ENCODE results near the gene ANKRD6.
"Not testable (repeated sequence)": the region's sequence is repeated elsewhere in the genome, so short reads cannot be mapped to it uniquely, and the experiment has no call there.

Gene ANKRD6

DNA sequence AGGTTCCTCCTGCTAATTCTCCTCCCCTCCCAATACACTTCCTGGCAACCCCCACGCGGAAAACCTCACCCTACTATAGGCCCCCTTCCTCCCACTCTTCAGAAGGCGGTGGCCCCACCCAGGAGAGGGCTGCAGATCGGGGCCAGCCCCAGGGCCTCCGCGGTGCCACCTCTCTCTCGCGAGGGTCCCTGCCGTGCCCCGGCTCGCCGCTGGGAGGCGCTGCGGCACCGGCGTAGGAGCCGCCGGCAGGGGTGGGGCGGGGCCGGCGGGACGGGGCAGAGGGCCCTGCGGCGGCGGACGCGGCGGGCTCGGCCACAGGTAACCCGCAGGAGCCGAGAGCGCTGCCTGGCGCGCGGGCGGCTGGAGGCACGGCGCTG lies at the start of gene ANKRD6:
Gene ANKRD6 (plus strand): TSS at position 278 of the 377 bp plus-strand sequence. CDS start 133,825 bp downstream, outside the sequence.
- Histone ChIP-seq H3K4me1 (ENCODE audit: control insufficient read depth, insufficient read depth, low read length) (no peaks in the 10 kb centered on the region), H3K4me3 (ENCODE audit: low read length) (peak within 1 kb of the TSS; percentile 74), H3K9ac (ENCODE audit: low read length) (no peak within 1 kb of the TSS), H3K27ac (ENCODE audit: low read depth, low read length) (no peak within 1 kb of the TSS), H3K36me3 (ENCODE audit: control insufficient read depth, insufficient read depth, low read length) (no peaks in the 10 kb centered on the region), H3K27me3 (ENCODE audit: control insufficient read depth, insufficient read depth, low read length) (no peaks in the 10 kb centered on the region)

GRCh38 chr6:89385156-89385667 lies 47.7 kb upstream of the ANKRD6 start:
- Histone ChIP-seq H3K9ac (ENCODE audit: low read length) (no peak overlapping the region), H3K4me1 (ENCODE audit: control insufficient read depth, insufficient read depth, low read length) (peaks cover 4% of the 10 kb centered on the region), H3K27ac (ENCODE audit: low read depth, low read length) (no peak overlapping the region), H3K36me3 (ENCODE audit: control insufficient read depth, insufficient read depth, low read length) (no peaks in the 10 kb centered on the region), H3K27me3 (ENCODE audit: control insufficient read depth, insufficient read depth, low read length) (no peaks in the 10 kb centered on the region), H3K4me3 (ENCODE audit: low read length) (no peak overlapping the region)

DNA sequence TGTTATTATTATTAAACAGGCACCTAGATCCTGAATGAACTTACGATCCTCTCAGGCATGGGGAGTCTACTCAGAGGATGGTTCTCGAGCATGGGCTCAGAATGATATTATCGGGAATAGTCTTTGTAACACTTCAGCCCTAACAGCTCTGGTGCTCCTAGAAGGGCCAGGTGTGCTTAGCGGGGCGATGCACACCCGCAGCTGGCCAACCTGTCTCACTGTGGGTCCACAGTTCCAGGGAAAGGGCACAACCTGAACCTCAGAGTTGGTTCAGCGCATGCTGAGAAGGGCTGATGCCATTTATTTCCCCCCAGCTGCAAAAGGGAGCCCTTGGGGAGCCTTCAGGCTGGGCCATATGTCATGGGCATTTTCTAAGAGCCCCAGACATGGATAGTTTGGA lies 47.1 kb upstream of the ANKRD6 start:
- Histone ChIP-seq H3K9ac (ENCODE audit: low read length) (no peak overlapping the region), H3K27me3 (ENCODE audit: control insufficient read depth, insufficient read depth, low read length) (no peaks in the 10 kb centered on the region), H3K27ac (ENCODE audit: low read depth, low read length) (no peak overlapping the region), H3K4me3 (ENCODE audit: low read length) (no peak overlapping the region), H3K36me3 (ENCODE audit: control insufficient read depth, insufficient read depth, low read length) (no peaks in the 10 kb centered on the region), H3K4me1 (ENCODE audit: control insufficient read depth, insufficient read depth, low read length) (peaks cover 4% of the 10 kb centered on the region)

DNA sequence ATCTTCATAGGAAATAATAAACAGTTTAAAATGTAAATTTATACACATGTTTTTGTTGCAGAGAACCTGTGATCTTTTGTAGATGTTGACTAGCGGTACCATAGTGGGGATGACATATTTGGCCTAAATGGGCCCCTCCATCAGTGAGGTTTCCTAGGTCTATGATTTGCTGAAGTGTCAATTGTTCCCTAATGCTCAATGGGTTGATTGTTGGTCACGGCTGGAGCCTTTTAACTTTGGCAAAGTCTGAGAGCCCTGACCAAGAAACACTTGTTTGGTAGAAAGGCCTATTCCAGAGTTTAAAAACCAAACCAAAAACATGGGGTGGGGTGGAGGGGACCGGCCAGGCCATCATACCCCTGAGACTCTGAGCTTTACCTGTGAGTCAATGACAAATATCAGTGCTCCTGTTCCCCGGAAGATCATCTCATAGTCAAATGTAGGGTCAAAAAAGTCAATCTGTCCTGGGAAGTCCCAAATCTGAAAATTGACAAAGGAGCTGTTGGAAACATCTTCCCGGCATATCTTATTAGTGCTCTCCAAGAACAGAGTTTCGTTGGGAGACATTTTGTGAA lies 45.9 kb upstream of the ANKRD6 start:
- no peaks in the 10 kb centered on the region for H3K27me3 ChIP-seq (ENCODE audit: control insufficient read depth, insufficient read depth, low read length)
- H3K4me3 ChIP-seq (ENCODE audit: low read length): no peak overlapping the region
- no peak overlapping the region for H3K9ac ChIP-seq (ENCODE audit: low read length)

GRCh38 chr6:89387516-89388201 lies 45.3 kb upstream of the ANKRD6 start:
- Histone ChIP-seq H3K36me3 (ENCODE audit: control insufficient read depth, insufficient read depth, low read length) (no peaks in the 10 kb centered on the region), H3K4me1 (ENCODE audit: control insufficient read depth, insufficient read depth, low read length) (peaks cover 4% of the 10 kb centered on the region), H3K4me3 (ENCODE audit: low read length) (no peak overlapping the region), H3K27me3 (ENCODE audit: control insufficient read depth, insufficient read depth, low read length) (no peaks in the 10 kb centered on the region), H3K27ac (ENCODE audit: low read depth, low read length) (no peak overlapping the region), H3K9ac (ENCODE audit: low read length) (no peak overlapping the region)

More for the DNA sequence above, 45.9 kb upstream of the ANKRD6 start:
- peaks cover 4% of the 10 kb centered on the region for H3K4me1 ChIP-seq (ENCODE audit: control insufficient read depth, insufficient read depth, low read length)
- H3K27ac ChIP-seq (ENCODE audit: low read depth, low read length): no peak overlapping the region
- H3K36me3 ChIP-seq (ENCODE audit: control insufficient read depth, insufficient read depth, low read length): no peaks in the 10 kb centered on the region

GRCh38 chr6:89388846-89389245 lies 44.1 kb upstream of the ANKRD6 start:
- Histone ChIP-seq H3K36me3 (ENCODE audit: control insufficient read depth, insufficient read depth, low read length) (no peaks in the 10 kb centered on the region), H3K27ac (ENCODE audit: low read depth, low read length) (no peak overlapping the region), H3K4me1 (ENCODE audit: control insufficient read depth, insufficient read depth, low read length) (peaks cover 4% of the 10 kb centered on the region), H3K9ac (ENCODE audit: low read length) (no peak overlapping the region), H3K27me3 (ENCODE audit: control insufficient read depth, insufficient read depth, low read length) (no peaks in the 10 kb centered on the region), H3K4me3 (ENCODE audit: low read length) (no peak overlapping the region)

DNA sequence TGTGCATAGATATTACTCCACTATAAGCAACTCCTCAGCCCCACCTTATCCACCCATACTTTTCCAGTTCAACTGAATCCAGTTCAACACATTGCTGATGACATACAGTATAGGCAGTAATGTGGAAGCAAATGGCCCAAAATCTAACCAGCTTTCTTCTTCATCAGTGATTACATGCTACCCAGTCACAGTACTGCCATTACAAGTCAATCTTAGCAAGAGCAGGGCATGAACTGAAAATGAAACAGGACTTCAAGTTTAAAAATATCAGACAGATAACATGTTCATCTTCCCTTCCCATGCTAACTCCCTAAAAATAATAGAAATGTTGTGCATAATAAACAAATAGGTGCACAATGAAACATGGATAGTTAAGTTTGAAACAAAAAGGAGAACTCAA lies 40.1 kb upstream of the ANKRD6 start:
- Histone ChIP-seq H3K27me3 (ENCODE audit: control insufficient read depth, insufficient read depth, low read length) (no peaks in the 10 kb centered on the region), H3K9ac (ENCODE audit: low read length) (no peak overlapping the region), H3K4me3 (ENCODE audit: low read length) (no peak overlapping the region), H3K27ac (ENCODE audit: low read depth, low read length) (no peak overlapping the region), H3K4me1 (ENCODE audit: control insufficient read depth, insufficient read depth, low read length) (no peaks in the 10 kb centered on the region), H3K36me3 (ENCODE audit: control insufficient read depth, insufficient read depth, low read length) (no peaks in the 10 kb centered on the region)

DNA sequence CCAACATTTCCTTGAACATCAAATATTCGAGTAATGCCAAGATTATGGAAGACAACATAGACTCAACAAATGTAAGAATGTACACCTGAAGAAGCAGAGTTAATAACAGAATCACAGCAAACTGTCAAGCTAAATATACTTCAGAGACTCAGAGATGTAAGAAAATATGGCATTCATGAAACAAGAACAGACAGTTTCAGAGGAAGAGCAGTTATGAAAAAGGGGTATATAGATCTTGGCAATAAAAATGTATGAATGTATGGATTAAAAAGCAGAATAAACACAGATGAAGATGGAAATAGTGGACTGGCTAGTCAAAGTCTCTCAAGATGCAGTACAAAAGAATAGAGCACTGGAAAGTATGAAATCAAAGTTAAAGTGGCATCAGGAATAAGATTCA lies 39.3 kb upstream of the ANKRD6 start:
- Histone ChIP-seq H3K36me3 (ENCODE audit: control insufficient read depth, insufficient read depth, low read length) (no peaks in the 10 kb centered on the region), H3K27me3 (ENCODE audit: control insufficient read depth, insufficient read depth, low read length) (no peaks in the 10 kb centered on the region), H3K4me3 (ENCODE audit: low read length) (no peak overlapping the region), H3K9ac (ENCODE audit: low read length) (no peak overlapping the region), H3K27ac (ENCODE audit: low read depth, low read length) (no peak overlapping the region), H3K4me1 (ENCODE audit: control insufficient read depth, insufficient read depth, low read length) (no peaks in the 10 kb centered on the region)

GRCh38 chr6:89397884-89398283 lies 35.1 kb upstream of the ANKRD6 start:
- not testable (repeated sequence) for H3K4me1 ChIP-seq (ENCODE audit: control insufficient read depth, insufficient read depth, low read length); H3K36me3 ChIP-seq (ENCODE audit: control insufficient read depth, insufficient read depth, low read length); H3K27me3 ChIP-seq (ENCODE audit: control insufficient read depth, insufficient read depth, low read length); H3K9ac ChIP-seq (ENCODE audit: low read length); H3K27ac ChIP-seq (ENCODE audit: low read depth, low read length); H3K4me3 ChIP-seq (ENCODE audit: low read length)

- no peaks in the 10 kb centered on the region for H3K4me1 ChIP-seq (ENCODE audit: control insufficient read depth, insufficient read depth, low read length)
- no peak overlapping the region for H3K4me3 ChIP-seq (ENCODE audit: low read length)
- no peaks in the 10 kb centered on the region for H3K27me3 ChIP-seq (ENCODE audit: control insufficient read depth, insufficient read depth, low read length)
- H3K27ac ChIP-seq (ENCODE audit: low read depth, low read length): no peak overlapping the region
- H3K36me3 ChIP-seq (ENCODE audit: control insufficient read depth, insufficient read depth, low read length): no peaks in the 10 kb centered on the region
- no peak overlapping the region for H3K9ac ChIP-seq (ENCODE audit: low read length)
These were observed 34.0 kb upstream of the ANKRD6 start for GRCh38 chr6:89398762-89399525.

DNA sequence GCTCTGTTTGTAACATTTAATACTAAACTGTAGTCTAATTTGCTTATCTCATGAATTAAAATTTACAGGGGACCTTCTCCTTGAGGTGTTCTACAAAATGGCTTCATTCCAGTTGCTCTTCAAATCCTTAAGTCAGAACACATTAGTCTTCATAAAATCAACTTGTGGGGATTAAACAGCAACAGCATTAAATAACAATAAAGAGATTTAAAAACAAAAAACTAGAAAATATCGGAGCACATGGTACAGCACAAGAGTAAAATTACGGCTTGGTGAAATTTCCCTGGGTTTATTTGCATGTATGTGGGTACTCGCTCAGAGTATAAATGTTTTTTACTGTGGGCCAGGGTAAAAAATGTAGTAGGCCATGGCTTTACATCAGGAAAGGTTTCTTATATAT lies 32.9 kb upstream of the ANKRD6 start:
- Histone ChIP-seq H3K27ac (ENCODE audit: low read depth, low read length) (no peak overlapping the region), H3K4me1 (ENCODE audit: control insufficient read depth, insufficient read depth, low read length) (no peaks in the 10 kb centered on the region), H3K27me3 (ENCODE audit: control insufficient read depth, insufficient read depth, low read length) (no peaks in the 10 kb centered on the region), H3K36me3 (ENCODE audit: control insufficient read depth, insufficient read depth, low read length) (no peaks in the 10 kb centered on the region), H3K9ac (ENCODE audit: low read length) (no peak overlapping the region), H3K4me3 (ENCODE audit: low read length) (no peak overlapping the region)

DNA sequence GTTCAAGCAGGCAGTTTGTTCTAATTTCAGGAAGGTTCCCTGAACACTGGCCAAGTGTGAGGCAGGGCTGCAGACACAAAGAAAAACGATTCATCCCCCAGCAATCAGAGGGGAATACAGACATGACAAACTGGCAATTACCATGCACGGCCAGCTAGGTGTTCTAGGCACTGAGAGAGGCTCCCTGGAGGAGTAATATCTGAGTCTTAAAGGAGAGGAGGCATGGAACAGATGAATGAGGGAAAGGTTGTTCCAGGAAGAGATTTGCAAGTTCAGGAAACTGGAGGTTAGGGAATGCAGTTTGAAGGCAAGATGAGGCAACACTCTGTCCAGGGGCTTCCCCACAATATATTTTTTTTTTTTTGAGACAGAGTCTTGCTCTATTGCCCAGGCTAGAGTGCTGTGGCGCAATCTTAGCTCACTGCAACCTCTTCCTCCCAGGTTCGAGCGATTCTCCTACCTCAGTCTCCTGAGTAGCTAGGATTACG lies 32.0 kb upstream of the ANKRD6 start:
- Histone ChIP-seq H3K4me1 (ENCODE audit: control insufficient read depth, insufficient read depth, low read length) (no peaks in the 10 kb centered on the region), H3K9ac (ENCODE audit: low read length) (no peak overlapping the region), H3K27ac (ENCODE audit: low read depth, low read length) (no peak overlapping the region), H3K4me3 (ENCODE audit: low read length) (no peak overlapping the region), H3K36me3 (ENCODE audit: control insufficient read depth, insufficient read depth, low read length) (no peaks in the 10 kb centered on the region), H3K27me3 (ENCODE audit: control insufficient read depth, insufficient read depth, low read length) (no peaks in the 10 kb centered on the region)
